Thoracic aorta (tissue), 2 donors: ENCODE data around the gene CCDC167. TPM values are rescaled to one million over a fixed set of nuclear protein-coding genes. Genes with fewer than 3 reads are reported as not detected.

Experiments
- ATAC-seq: fragments of 150-250 bp; one replicate; pipeline ENCODE4 v1.8.0; 2017; ENCODE audit warnings: low read depth; ENCODE audit not compliant: insufficient number of reproducible peaks, low FRiP score
- DNase-seq: peaks from one replicate; pipeline ENCODE4 v3.0.0-alpha.2; 2020; ENCODE audit warnings: low spot score
- H3K27ac ChIP-seq, 2 donors: fragments of 200-600 bp; sonication (generic); 1 replicate in 1 of 2; 2 replicates in 1 of 2; pipeline ENCODE4 v1.5.1; 2016; ENCODE audit warnings: mild to moderate bottlenecking in 2 of 2, moderate library complexity in 2 of 2
- H3K27me3 ChIP-seq: fragments of 200-600 bp; sonication (generic); replicated peaks from 2 replicates; pipeline ENCODE4 v1.6.0; 2016; ENCODE audit warnings: mild to moderate bottlenecking; ENCODE audit not compliant: insufficient read depth
- H3K36me3 ChIP-seq: fragments of 200-600 bp; sonication (generic); one replicate; pipeline ENCODE4 v1.5.1; 2016
- H3K4me1 ChIP-seq, 2 donors: fragments of 200-600 bp; sonication (generic); 1 replicate in 1 of 2; 2 replicates in 1 of 2; pipeline versions ENCODE4 v1.5.1 to v1.6.0; 2016; ENCODE audit warnings: low read depth in 2 of 2, mild to moderate bottlenecking in 1 of 2; ENCODE audit not compliant: control insufficient read depth in 1 of 2
- H3K4me3 ChIP-seq: fragments of 200-600 bp; sonication (generic); 2 replicates; pipeline ENCODE4 v1.5.1; 2016; ENCODE audit warnings: mild to moderate bottlenecking
- H3K9me3 ChIP-seq: fragments of 200-600 bp; sonication (generic); 2 replicates; pipeline ENCODE4 v1.5.1; 2016
- CTCF ChIP-seq: fragments of 200-600 bp; sonication (generic); IDR thresholded peaks from one replicate; pipeline ENCODE4 v1.5.1; 2019; ENCODE audit warnings: antibody characterized with exemption
- total RNA-seq, 2 donors: library from RNA; depleted of rRNA; stranded (reverse); fragments of >200 nt; gene quantifications; one replicate each; pipeline versions ENCODE4 v1.1.0 to v1.2.3, GENCODE V29; 2016

The CCDC167 gene
- total RNA-seq, 2 donors from 2014 or later: 14.4 to 20.8 TPM

GRCh38 chr6:37483917-37484785, 15.5 kb downstream of the CCDC167 start:
- TF ChIP-seq CTCF: peak; percentile 79
- Histone ChIP-seq H3K27ac (no peak overlapping the region), H3K9me3 (no peaks in the 10 kb centered on the region), H3K27me3 (no peaks in the 10 kb centered on the region), H3K36me3 (peaks cover 28% of the 10 kb centered on the region), H3K4me3 (no peak overlapping the region), H3K4me1 (no peaks in the 10 kb centered on the region)
- ATAC-seq: no peak
- DNase-seq: no peak

- Histone ChIP-seq H3K9me3 (no peaks in the 10 kb centered on the region), H3K4me1 (no peaks in the 10 kb centered on the region), H3K36me3 (peaks cover 35% of the 10 kb centered on the region), H3K27me3 (no peaks in the 10 kb centered on the region), H3K4me3 (no peak overlapping the region), H3K27ac (no peak overlapping the region)
- ATAC-seq: no peak
- TF ChIP-seq CTCF: no peak
- no peak for DNase-seq
Observed at GRCh38 chr6:37483252-37483901, 16.3 kb downstream of the CCDC167 start.

- Histone ChIP-seq H3K36me3 (peaks cover 42% of the 10 kb centered on the region), H3K4me1 (no peaks in the 10 kb centered on the region), H3K27ac (no peak overlapping the region), H3K4me3 (no peak overlapping the region), H3K9me3 (no peaks in the 10 kb centered on the region), H3K27me3 (no peaks in the 10 kb centered on the region)
- DNase-seq (no peak), ATAC-seq (no peak)
- no peak for TF ChIP-seq CTCF
Observed at GRCh38 chr6:37482606-37483251, 17.0 kb downstream of the CCDC167 start.

- Histone ChIP-seq H3K4me1 (no peaks in the 10 kb centered on the region), H3K27me3 (no peaks in the 10 kb centered on the region), H3K36me3 (peaks cover 43% of the 10 kb centered on the region), H3K27ac (no peak overlapping the region), H3K9me3 (no peaks in the 10 kb centered on the region), H3K4me3 (no peak overlapping the region)
- no peak for TF ChIP-seq CTCF
- ATAC-seq: no peak
- no peak for DNase-seq
Observed at GRCh38 chr6:37481711-37482605, 17.7 kb downstream of the CCDC167 start.
